IMR-90 (cell line): ENCODE data around the gene AIMP1.

Experiments
- FOS ChIP-seq: fragments of 150-350 bp; IDR thresholded peaks from 2 replicates; pipeline ENCODE4 v1.6.1; 2016; ENCODE audit warnings: low read depth, low read length
- NFE2L2 ChIP-seq: fragments of 150-350 bp; IDR thresholded peaks from 2 replicates; pipeline ENCODE4 v1.6.1; 2016; ENCODE audit warnings: low read depth, mild to moderate bottlenecking, low read length
- POLR2A ChIP-seq: IDR thresholded peaks from 2 replicates; pipeline ENCODE4 v1.6.1; 2012; ENCODE audit warnings: mild to moderate bottlenecking, low read depth, low read length
- SMC3 ChIP-seq: fragments of 150-350 bp; IDR thresholded peaks from 2 replicates; pipeline ENCODE4 v1.6.1; 2016; ENCODE audit warnings: low read depth, mild to moderate bottlenecking, antibody characterized with exemption, low read length, moderate library complexity
- TF ChIP-seq, protein P1 (sequence below): conservative IDR thresholded peaks from 2 replicates; pipeline ENCODE4 v1.5.1; 2012; ENCODE audit warnings: mild to moderate bottlenecking, low read depth, low read length, improper control_type of control experiment

DNA sequence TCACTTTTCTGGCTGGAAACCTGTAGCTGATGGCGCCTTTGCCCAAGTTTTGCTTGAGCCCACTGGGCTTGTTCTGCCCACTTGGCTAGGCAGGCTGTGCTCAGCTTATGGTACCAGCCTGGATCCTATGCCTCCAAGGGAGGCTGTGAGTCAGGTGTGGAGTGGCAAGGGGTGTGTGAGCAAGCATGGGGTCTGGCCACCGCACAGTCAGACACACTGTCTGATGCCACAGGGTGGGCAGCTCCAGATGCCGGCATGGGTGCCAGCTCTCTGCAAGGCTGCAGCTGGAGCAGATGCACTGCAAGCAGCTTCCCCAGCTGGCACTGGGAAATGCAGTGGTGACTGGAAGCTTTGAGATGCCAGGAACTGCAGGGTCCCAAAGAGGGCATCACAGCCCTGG lies 68.5 kb downstream of the AIMP1 start:
- TF ChIP-seq NFE2L2 (no peak), FOS (no peak), SMC3 (no peak), POLR2A (no peak)
- TF ChIP-seq, protein P1, sequence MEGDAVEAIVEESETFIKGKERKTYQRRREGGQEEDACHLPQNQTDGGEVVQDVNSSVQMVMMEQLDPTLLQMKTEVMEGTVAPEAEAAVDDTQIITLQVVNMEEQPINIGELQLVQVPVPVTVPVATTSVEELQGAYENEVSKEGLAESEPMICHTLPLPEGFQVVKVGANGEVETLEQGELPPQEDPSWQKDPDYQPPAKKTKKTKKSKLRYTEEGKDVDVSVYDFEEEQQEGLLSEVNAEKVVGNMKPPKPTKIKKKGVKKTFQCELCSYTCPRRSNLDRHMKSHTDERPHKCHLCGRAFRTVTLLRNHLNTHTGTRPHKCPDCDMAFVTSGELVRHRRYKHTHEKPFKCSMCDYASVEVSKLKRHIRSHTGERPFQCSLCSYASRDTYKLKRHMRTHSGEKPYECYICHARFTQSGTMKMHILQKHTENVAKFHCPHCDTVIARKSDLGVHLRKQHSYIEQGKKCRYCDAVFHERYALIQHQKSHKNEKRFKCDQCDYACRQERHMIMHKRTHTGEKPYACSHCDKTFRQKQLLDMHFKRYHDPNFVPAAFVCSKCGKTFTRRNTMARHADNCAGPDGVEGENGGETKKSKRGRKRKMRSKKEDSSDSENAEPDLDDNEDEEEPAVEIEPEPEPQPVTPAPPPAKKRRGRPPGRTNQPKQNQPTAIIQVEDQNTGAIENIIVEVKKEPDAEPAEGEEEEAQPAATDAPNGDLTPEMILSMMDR: no peak
